ENCODE data around the gene ADGRL3.
"Not testable (repeated sequence)": the region's sequence is repeated elsewhere in the genome, so short reads cannot be mapped to it uniquely, and the experiment has no call there.

Gene ADGRL3

DNA sequence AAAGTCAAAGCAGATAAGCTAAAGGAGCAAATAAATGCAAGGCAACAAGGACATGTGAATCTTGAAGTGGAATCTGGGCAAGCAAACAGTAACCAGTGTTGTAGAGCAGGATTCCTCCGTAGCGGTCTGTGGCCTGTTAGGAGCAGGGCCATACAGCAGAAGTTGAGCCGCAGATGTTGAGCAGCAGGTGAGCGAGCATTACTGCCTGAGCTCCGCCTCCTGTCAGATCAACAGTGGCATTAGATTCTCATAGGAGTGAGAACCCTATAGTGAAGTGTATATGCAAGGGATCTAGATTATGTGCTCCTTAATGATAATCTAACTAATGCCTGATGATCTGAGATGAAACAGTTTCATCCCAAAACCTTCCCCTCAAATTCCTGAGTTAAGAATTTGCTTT, 550.7 kb downstream of the ADGRL3 start:
- TF ChIP-seq, protein P1, sequence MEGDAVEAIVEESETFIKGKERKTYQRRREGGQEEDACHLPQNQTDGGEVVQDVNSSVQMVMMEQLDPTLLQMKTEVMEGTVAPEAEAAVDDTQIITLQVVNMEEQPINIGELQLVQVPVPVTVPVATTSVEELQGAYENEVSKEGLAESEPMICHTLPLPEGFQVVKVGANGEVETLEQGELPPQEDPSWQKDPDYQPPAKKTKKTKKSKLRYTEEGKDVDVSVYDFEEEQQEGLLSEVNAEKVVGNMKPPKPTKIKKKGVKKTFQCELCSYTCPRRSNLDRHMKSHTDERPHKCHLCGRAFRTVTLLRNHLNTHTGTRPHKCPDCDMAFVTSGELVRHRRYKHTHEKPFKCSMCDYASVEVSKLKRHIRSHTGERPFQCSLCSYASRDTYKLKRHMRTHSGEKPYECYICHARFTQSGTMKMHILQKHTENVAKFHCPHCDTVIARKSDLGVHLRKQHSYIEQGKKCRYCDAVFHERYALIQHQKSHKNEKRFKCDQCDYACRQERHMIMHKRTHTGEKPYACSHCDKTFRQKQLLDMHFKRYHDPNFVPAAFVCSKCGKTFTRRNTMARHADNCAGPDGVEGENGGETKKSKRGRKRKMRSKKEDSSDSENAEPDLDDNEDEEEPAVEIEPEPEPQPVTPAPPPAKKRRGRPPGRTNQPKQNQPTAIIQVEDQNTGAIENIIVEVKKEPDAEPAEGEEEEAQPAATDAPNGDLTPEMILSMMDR (IDR thresholded peaks at IDR 0.05; ENCODE audit: low read depth, low read length): no peak
- H3K4me3 ChIP-seq (ENCODE audit: low read depth, low read length): no peak overlapping the region

DNA sequence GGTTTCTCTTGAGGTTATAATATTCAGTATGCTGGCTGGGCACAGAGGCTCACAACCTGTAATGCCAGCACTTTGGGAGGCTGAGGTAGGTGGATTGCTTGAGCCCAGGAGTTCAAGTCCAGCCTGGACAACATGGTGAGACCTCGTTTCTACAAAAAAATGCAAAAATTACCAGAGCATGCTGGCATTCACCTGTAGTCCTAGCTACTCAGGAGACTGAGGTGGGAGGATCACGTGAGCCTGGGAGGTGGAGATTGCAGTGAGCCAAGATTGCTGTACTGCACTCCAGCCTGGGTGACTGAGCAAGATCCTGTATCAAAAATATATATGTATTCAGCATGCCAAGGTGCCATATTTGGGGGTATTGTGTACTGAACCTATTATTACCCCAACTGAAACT, 552.5 kb downstream of the ADGRL3 start:
- TF ChIP-seq, protein P1 (IDR thresholded peaks at IDR 0.05; ENCODE audit: low read depth, low read length): no peak
- H3K4me3 ChIP-seq (ENCODE audit: low read depth, low read length): no peak overlapping the region

DNA sequence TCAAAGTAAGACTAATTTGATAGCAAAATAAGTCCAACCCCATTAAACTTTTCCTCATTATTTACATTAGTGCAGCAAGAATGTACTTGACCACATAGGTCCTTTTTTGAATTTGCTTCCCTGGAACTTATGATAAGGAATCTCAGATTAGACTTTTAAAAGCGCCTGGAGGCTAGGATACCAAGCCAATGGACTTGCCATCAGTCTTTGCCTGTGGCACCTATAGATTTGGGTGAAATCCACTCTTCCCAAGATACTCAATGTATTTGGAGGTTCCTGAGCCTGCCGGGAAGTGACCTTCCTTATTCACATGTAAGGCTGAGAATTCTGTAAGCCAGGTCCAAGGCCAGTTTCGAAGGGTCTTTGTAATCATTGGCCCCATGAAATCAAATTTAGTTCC, 553.6 kb downstream of the ADGRL3 start:
- H3K4me3 ChIP-seq (ENCODE audit: low read depth, low read length): no peak overlapping the region
- TF ChIP-seq, protein P1 (IDR thresholded peaks at IDR 0.05; ENCODE audit: low read depth, low read length): no peak

DNA sequence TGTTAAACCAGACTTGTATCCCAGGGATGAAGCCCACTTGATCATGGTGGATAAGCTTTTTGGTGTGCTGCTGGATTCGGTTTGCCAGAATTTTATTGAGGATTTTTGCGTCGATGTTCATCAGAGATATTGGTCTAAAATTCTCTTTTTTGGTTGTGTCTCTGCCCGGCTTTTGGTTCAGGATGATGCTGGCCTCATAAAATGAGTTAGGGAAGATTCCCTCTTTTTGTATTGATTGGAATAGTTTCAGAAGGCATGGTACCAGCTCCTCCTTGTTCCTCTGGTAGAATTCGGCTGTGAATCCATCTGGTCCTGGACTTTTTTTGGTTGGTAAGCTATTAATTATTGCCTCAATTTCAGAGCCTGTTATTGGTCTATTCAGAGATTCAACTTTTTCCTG, 556.8 kb downstream of the ADGRL3 start:
- not testable (repeated sequence) for H3K4me3 ChIP-seq (ENCODE audit: low read depth, low read length)

DNA sequence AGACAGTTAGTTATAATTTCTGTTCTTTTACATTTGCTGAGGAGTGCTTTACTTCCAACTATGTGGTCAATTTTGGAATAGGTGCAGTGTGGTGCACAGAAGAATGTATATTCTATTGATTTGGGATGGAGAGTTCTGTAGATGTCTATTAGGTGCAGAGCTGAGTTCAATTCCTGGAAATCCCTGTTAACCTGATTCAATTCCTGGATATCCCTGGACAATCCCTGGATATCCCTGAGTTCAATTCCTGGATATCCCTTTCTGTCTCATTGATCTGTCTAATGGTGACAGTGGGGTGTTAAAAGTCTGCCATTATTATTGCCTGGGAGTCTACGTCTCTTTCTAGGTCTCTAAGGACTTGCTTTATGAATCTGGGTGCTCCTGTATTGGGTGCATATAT, 557.9 kb downstream of the ADGRL3 start:
- H3K4me3 ChIP-seq (ENCODE audit: low read depth, low read length): not testable (repeated sequence)

DNA sequence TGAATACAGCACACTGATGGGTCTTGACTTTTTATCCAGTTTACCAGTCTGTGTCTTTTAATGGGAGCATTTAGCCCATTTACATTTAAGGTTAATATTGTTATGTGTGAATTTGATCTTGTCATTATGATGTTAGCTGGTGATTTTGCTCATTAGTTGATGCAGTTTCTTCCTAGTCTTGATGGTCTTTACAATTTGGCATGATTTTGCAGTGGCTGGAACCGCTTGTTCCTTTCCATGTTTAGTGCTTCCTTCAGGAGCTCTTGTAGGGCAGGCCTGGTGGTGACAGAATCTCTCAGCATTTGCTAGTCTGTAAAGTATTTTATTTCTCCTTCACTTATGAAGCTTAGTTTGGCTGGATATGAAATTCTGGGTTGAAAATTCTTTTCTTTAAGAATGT, 558.5 kb downstream of the ADGRL3 start:
- not testable (repeated sequence) for H3K4me3 ChIP-seq (ENCODE audit: low read depth, low read length)

DNA sequence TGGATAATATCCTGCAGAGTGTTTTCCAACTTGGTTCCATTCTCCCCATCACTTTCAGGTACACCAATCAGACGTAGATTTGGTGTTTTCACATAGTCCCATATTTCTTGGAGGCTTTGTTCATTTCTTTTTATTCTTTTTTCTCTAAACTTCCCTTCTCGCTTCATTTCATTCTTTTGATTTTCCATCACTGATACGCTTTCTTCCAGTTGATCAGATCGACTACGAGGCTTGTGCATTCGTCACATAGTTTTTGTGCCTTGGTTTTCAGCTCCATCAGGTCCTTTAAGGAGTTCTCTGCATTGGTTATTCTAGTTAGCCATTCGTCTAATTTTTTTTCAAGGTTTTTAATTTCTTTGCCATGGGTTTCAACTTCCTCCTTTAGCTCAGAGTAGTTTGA, 559.1 kb downstream of the ADGRL3 start:
- H3K4me3 ChIP-seq (ENCODE audit: low read depth, low read length): not testable (repeated sequence)

DNA sequence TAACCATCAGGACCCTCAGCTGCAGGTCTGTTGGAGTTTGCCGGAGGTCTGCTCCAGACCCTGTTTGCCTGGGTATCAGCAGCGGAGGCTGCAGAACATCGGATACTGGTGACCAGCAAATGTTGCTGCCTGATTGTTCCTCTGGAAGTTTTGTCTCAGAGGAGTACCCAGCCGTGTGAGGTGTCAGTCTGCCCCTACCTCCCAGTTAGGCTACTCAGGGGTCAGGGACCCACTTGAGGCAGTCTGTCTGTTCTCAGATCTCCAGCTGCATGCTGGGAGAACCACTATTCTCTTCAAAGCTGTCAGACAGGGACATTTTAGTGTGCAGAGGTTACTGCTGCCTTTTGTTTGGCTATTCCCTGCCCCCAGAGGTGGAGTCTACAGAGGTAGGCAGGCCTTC, 559.8 kb downstream of the ADGRL3 start:
- H3K4me3 ChIP-seq (ENCODE audit: low read depth, low read length): not testable (repeated sequence)

DNA sequence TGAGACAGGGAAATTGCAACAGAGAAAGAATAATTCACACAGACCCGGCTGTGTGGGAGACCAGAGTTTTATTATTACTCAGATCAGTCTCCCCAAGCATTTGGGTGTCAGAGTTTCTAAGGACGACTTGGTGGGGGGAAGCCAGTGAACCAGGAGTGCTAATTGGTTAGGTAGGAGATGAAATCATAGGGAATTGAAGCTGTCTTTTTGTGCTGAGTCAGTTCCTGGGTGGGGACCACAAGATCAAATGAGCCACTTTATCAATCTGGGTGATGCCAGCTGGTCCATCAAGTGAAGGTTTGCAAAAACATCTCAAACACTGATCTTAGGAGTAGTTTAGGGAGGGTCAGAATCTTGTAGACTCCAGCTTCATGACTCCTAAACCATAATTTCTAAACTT, 560.7 kb downstream of the ADGRL3 start:
- TF ChIP-seq, protein P1 (IDR thresholded peaks at IDR 0.05; ENCODE audit: low read depth, low read length): no peak
- no peak overlapping the region for H3K4me3 ChIP-seq (ENCODE audit: low read depth, low read length)

DNA sequence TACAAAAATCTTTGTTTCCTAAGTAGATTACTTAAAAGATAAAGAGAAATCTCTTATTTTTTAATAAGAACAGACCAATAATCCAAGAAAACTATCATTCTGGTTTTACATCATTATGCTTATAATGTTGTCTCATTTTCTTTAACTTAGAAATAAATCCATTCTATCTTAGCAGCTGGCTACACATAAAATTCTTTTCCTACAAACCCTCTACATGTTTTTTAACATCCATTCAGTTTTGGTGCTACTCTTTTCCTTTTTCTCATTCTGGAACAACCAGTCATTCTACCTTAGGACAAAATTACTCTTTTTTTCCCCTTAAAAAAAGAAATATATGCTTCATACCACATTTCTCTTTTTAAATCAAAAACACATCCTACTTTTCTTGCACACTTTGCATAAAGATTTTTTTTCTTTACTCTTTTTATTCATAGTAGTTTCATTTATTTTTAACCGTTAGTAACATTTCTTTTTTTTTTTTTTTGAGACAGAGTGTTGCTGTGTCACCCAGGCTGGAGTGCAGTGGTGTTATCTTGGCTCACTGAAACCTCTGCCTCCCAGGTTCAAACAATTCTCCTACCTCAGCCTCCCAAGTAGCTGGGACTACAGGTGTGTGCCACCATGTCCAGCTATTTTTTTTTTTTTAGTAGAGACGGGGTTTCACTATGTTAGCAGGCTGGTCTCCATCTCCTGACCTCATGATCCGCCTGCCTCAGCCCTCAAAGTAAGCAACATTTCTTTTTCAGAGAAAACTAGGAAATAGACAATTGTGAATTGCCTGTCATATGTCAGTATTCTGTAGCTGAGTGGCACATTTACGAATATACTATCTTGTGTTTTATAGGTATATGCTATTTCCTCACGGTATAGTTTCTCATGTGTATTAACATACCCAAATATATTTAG, 562.8 kb downstream of the ADGRL3 start:
- TF ChIP-seq, protein P1 (IDR thresholded peaks at IDR 0.05; ENCODE audit: low read depth, low read length): no peak
- no peak overlapping the region for H3K4me3 ChIP-seq (ENCODE audit: low read depth, low read length)

Measured in WI38 (cell line).